Measurements from ENCODE around the gene PTPRB. TPM values are rescaled to one million over a fixed set of nuclear protein-coding genes. Genes with fewer than 3 reads are reported as not detected.

PTPRB gene
- total RNA-seq = 0.60 and 0.70 TPM in 2 replicates

GRCh38 chr12:70637303-70638085, at the start of gene PTPRB:
Gene PTPRB (minus strand): TSS chr12:70637429. CDS start chr12:70637395, 34 bp downstream.

Data from pericardium fibroblast (primary cell).